Right kidney (tissue), 1 donor: ENCODE results near the gene PDGFRB.
"Not testable (repeated sequence)": the region's sequence is repeated elsewhere in the genome, so short reads cannot be mapped to it uniquely, and the experiment has no call there.

Experiments
- DNase-seq: peaks from one replicate; pipeline ENCODE4 v3.0.0-alpha.2; 2016

PDGFRB gene

GRCh38 chr5:150084754-150085153 lies 70.9 kb downstream of the PDGFRB start:
- DNase-seq: not testable (repeated sequence)

DNA sequence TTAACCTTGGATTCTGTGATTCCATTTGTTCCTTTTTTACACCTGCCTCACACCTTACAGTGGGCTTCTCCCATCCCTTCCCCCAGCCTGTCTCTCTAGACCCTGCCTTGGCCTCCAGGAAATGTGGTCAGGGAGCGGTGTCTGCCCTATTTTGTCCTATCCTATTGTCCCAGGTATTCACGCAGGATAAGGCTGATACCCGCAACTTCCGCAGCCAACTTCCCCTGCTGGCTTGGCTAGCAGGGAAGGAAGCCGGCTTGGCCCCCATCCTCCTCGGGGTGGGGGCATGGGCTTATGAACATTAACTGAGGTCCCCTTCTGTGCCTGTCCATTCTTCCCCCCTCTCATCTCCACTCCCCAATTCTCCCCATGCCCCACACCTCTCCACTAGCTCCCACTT lies 72.8 kb downstream of the PDGFRB start:
- no peak for DNase-seq

DNA sequence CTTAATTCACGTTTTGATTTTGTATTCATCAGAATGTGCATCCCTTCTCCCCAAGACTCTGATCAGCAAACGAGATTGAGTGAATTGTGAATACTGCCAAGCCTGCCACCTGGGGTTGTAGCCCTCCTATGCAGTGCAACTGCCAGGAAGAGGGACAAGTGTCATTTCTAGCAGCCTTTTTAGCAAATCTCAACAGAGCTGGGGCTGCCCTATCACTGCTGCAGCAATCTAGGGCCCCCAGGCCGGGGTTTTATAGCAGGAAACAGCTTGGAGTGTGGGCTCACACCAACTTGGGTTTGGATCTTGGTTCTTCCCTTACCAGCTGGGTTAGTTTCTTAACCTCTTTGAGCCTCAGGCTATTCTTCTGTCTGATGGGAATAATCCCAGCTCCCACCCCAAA lies 73.3 kb downstream of the PDGFRB start:
- DNase-seq: no peak

DNA sequence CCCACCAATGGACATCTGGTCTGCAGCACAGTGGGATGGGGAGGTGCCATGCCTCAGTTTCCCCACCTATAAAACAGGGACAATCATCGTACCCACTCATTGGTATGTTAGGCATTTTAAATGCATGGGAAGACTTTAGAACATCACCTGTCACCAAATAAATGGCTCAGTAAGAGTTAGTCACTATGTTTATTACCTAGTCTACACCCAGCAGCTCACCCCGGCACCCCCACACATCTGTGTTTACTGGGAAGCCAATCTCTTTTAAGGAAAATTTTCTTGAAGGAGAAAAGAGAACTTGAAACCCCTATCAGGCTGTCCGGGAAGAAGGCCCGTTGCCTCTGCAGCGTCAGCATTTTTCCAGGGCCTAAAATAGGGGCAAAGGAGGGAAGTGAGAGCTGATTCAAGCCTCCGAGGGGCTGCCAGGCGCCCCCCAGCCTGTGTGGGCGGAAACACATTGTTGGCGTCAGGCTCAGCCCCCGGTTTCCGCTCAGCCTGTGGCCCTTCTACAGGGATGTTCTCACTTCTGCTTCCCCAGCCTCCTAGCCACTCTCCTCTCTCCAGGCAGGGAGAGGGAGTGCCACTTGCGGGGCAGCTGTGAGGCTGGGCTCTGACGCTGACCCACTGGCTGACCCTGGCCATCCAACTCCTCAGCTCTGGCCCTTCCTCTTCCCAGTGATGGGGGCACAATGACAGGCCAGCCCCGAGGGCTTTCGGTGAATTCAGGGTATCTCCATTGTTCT lies 73.9 kb downstream of the PDGFRB start:
- peak; percentile 34 for DNase-seq

- DNase-seq: no peak
Measured at GRCh38 chr5:150080696-150081435, 74.8 kb downstream of the PDGFRB start.

- DNase-seq: no peak
Measured at GRCh38 chr5:150079909-150080461, 75.7 kb downstream of the PDGFRB start.

- DNase-seq: no peak
Measured at GRCh38 chr5:150078802-150079689, 76.6 kb downstream of the PDGFRB start.

DNA sequence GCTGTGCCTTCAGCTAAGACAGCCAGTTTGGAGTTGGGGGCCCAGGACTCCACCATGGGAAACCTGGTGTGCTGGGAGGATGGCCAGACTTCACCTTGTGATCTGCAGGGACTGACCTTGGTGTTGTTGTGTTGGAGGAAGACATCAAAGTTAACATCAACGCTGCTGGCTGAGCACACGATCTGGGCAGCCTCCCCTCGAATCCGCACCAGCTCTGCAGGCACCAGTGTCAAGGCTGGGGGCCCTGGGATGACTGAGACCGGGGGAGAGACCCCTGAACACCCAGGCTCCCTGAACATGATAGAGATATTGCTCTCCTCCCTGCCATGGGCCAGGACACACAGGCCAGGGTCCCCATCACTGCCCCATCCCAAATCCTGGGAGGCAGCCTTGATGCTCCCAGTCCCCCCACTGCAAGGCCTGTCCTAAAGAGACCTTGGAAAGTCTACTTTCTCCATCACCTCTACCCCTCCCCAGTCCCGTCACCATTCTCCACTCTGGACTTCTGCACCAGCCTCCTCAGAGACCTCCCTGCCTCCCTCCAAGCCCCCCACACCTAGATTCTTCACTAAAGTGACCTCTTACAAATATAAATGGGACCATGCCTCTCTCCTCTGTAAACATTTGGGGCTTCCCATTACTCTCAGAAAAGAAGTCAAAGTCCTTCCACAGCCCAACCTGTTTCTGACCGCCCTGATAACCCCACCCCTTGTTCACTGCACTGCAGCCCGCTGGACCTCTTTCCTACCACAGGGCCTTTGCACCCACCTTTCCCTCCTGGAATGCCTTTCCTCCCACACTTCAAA lies 77.4 kb downstream of the PDGFRB start:
- DNase-seq: no peak

DNA sequence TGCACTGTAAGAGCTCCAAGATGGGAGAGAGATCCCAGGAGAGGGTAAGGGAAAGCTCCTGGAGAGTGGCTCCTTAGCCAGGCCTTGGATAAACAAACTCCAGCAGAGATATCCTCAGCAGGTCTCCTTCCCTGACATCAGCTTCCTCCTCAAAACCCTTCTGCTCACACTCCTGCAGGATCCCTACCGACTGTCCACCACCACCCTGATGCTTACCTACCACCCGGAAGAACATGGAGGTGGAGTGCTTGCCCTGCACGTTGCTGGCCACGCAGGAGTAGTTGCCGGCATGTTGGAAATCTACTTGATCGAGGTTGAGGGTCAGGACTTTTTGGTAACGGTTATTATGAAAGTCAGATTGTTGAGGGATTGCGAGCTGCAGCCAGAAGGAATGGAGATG lies 78.6 kb downstream of the PDGFRB start:
- no peak for DNase-seq

- DNase-seq: no peak
Measured at GRCh38 chr5:150075806-150076205, 79.8 kb downstream of the PDGFRB start.

DNA sequence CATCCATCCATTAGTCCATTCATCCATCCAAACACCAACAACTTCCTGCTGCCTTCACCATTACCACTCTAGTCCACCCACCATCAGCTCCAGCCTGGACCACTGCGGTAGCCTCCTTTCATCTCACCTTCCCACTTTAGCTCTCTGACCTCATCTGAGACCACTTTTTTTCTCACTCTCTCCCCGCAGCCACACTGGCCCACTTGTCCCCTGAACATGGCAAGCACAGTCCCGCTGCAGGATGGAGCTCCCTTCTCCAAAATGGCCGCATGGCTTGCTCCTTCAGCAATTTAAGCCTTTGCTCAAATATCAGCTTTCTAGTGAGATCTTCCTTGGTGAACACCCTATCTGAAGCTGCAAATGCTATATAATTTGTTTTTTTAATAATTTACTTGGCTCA lies 80.4 kb downstream of the PDGFRB start:
- DNase-seq: no peak

DNA sequence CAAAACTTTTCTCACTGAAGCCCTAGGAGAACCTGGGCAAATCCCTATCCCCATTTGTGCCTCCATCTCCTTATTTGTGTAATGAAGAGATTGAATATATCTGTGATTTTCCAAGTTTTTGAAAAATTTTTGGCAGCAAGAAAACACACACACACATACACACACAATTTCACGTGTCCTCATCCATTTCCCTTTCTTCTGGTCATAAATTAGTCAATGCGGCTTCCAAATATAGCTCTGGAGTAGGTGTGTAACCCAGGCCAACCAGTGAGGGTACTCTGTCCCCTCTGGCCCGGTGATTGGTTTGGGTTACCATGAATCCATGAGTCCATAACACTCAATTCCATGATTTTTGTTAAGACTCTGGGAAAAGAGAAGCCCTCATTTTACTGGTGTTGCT lies 82.0 kb downstream of the PDGFRB start:
- no peak for DNase-seq

DNA sequence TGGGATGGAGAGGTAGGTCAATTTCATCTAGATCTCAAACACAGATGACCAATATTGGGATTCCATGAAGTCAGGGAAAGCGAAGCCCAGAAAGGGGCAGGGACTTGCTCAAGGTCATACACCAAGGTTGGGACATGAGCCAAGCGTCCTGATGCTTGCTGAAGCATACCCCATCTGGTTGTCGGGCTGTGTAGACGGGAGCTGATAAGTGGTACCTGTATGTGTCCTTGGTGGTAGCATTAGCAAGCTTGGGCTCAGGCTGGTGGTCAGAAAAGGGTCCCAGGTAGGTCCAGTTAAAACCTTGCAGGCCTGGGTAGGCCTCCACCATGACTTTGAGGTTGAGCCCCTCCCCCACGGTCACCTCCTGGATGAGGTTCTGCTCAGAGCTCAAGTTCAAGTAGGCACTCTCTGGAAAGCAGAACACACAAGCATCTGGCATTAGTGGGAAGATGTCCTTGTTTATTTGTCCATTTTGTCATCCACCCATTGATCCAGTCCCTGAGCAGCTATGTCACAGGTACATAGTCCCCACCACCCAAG lies 82.5 kb downstream of the PDGFRB start:
- no peak for DNase-seq

GRCh38 chr5:150070821-150071220 lies 84.8 kb downstream of the PDGFRB start:
- DNase-seq: no peak

DNA sequence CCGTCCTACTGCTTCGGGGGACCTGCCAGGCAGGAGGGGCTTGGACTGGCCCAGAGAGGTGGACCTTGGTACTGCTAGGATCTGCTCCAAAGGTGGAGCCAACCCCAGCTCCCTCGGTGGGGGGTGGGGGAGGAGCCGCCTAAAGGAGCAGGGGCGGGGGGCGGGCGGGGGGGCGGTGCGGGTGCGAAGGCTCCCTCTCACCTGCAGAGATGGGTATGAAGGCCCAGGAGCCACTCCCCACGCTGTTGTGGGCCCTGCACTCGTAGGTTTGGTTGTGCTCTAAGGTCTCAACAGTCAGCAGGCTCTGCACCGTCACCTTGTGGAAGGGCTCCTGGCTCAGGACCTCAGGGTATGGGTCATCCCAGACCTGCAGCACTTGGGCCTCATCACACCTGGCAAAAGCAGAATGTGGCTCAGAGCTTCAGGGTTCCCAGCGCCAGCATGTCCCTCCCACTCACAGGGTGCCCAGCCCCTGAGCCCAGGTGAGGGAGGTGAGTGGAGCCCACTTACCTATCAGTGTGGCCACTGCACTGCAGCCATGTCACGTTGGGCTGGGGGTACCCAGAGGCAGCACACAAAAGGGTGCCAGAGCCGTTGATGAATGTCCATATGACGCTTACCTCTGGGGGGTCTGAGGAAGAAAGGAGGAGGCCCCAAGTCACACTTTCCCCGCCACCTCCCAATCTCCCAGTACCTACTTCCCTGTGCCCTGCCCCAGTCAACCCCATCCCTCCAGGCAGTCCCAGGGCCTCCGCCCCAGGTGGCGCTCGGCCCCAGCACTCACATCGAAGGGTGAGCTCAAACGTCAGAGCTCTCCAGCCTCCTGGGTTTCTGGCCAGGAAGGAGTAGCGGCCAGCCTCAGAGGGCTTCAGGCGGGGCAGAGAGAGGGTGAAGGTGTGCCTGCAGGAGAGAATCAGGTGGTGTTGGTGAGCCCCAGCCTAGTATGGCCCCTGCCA lies 85.7 kb downstream of the PDGFRB start:
- DNase-seq: no peak

DNA sequence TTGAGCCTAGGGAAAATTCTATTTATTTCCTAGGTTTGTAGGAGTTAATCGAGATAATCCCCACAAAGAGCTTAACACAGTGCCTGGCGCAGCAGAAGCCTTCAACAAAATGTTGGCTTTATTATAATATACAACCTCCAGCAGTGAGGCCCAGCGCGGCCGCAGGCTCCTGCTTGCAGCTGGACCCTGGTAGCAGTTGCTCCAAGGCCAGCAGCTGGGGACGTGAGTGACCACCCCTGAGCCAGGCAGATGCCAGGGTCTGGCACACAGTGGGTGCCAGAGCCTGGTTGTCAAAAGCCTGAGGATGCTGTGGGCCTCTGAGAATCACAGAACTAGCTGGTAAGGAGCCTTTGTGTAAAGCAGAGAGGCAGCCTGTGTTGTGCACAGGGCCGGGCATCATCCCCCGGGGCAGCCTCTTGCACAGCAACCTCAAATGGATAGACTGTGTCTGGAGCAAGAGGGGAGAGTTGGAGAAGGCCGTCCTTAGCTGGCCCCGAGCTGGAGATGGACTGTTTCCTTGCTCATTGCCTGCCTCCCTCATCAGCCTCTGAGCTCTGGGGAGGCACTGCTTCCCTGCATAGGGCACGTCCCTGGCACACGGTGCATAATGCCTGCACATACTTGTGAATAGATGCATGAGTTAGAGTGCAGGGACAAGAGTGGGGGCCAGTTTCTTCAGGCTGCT lies 86.5 kb downstream of the PDGFRB start:
- no peak for DNase-seq

DNA sequence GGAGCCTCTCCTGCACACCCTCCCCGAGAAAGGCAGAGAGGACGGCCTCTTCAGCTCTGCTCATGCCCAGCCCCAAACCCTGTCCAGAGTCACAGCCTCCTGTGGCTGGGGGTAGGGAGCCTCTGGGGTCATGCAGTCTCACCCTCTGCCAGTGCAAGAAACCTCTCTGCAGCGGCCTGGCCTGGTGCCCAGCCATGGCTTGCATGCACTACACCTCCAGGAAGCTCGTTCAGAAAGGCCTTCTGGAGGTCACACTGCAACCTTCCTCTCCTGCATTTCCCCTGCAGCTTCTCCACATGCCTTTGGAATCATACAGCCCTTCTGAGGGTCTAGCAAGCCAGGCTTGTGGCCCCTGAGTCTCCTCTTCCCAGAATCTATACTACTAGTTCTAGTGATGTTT lies 87.2 kb downstream of the PDGFRB start:
- DNase-seq: no peak

DNA sequence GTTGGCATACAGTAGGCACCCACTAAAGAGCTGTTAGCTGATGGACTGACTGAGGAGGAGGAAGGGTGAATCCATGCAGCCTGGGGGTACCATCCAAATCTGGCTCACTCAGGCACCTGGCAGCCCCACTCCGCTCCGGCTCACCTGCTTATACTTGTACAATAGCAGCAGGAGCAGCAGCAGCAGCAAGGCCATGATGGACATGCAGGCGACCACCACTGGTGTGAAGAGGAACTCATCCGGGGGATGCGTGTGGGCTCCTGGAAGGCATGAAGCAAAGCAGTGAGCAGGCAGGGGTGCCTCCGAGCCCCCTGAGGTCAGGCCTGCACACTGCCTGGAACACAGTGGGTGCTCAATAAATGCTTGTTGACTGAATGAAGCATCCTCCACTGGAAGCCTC lies 87.6 kb downstream of the PDGFRB start:
- no peak for DNase-seq

DNA sequence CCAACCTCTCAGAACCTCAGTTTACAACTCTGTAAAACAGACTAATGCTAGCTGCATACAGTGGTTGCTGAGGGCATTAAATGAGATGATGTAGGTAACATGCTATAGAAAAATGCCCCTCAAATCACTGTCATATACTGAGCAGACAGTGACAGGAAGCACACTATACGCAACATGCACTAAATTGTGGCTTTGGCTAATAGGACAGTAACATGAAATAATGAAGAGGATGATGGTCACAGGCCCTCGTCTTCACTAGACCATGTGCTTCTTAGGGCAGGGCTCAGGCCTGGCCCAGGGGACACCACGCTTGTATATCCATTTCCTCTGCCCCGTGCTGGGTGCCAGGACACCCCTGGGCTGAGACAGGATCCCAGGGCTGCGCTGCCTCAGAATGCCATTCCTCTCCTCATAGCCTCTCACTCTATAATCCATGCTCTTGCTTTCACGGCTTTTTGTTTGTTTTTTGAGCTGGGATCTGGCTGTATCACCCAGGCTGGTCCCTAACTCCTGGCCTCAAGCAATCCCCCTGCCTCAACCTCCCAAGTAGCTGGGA lies 88.2 kb downstream of the PDGFRB start:
- DNase-seq: no peak
